Right lung (tissue), 10 donors: ENCODE data around the gene ICAM4. TPM values are rescaled to one million over a fixed set of nuclear protein-coding genes. Genes with fewer than 3 reads are reported as not detected.
"Not testable (repeated sequence)": the region's sequence is repeated elsewhere in the genome, so short reads cannot be mapped to it uniquely, and the experiment has no call there.

Experiments used
- DNase-seq, 2 donors: peaks; one replicate each; pipeline ENCODE4 v3.0.0-alpha.2; 2013
- long read RNA-seq, 8 donors: transcript quantifications; one replicate each; lab custom pipeline, GENCODE V29; 2026
- polyA plus RNA-seq, 5 donors: library from polyadenylated mRNA; unstranded; fragments of 120-200 nt; gene quantifications; one replicate each; pipeline versions ENCODE4 v1.2.1 to v1.2.3, GENCODE V29; 2013; ENCODE audit warnings: inconsistent platforms in 1 of 5, low replicate concordance in 1 of 5; ENCODE audit not compliant: insufficient read length in 5 of 5, insufficient read depth in 1 of 5

ICAM4 gene, protein sequence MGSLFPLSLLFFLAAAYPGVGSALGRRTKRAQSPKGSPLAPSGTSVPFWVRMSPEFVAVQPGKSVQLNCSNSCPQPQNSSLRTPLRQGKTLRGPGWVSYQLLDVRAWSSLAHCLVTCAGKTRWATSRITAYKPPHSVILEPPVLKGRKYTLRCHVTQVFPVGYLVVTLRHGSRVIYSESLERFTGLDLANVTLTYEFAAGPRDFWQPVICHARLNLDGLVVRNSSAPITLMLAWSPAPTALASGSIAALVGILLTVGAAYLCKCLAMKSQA
- polyA plus RNA-seq: 10 to 100 TPM; 10.1 to 25.3 (median 15.8) TPM
- long read RNA-seq, donor 1, transcript ICAM4-201 (3 exons, 1,176 nt): minor isoform, 7 of 43 reads
- long read RNA-seq, donor 1, transcript ICAM4-202 (3 exons, 1,278 nt): major isoform, 28 of 43 reads
- long read RNA-seq, donor 1, partial matches to known transcripts: 6 of 43 reads
- long read RNA-seq, donor 1, other reads (novel, unspliced or antisense): 0 of 43 reads
- long read RNA-seq, donor 2, transcript ICAM4-202 (3 exons, 1,278 nt): major isoform, 7 of 9 reads
- long read RNA-seq, donor 2, partial matches to known transcripts: 0 of 9 reads
- long read RNA-seq, donor 2, other reads (novel, unspliced or antisense): 0 of 9 reads
- long read RNA-seq, donor 3, transcript ICAM4-202 (3 exons, 1,278 nt): major isoform, 14 of 24 reads
- long read RNA-seq, donor 3, partial matches to known transcripts: 5 of 24 reads
- long read RNA-seq, donor 3, other reads (novel, unspliced or antisense): 0 of 24 reads
- long read RNA-seq, donor 4, transcript ICAM4-201 (3 exons, 1,176 nt): major isoform, 9 of 12 reads
- long read RNA-seq, donor 4, partial matches to known transcripts: 0 of 12 reads
- long read RNA-seq, donor 4, other reads (novel, unspliced or antisense): 0 of 12 reads
- long read RNA-seq, donor 5, transcript ICAM4-201 (3 exons, 1,176 nt): minor isoform, 9 of 33 reads
- long read RNA-seq, donor 5, transcript ICAM4-202 (3 exons, 1,278 nt): major isoform, 23 of 33 reads
- long read RNA-seq, donor 5, partial matches to known transcripts: 0 of 33 reads
- long read RNA-seq, donor 5, other reads (novel, unspliced or antisense): 0 of 33 reads
- long read RNA-seq, donor 6, transcript ICAM4-202 (3 exons, 1,278 nt): major isoform, 31 of 48 reads
- long read RNA-seq, donor 6, transcript ICAM4-201 (3 exons, 1,176 nt): minor isoform, 9 of 48 reads
- long read RNA-seq, donor 6, partial matches to known transcripts: 6 of 48 reads
- long read RNA-seq, donor 6, other reads (novel, unspliced or antisense): 0 of 48 reads
- long read RNA-seq, donor 7, transcript ICAM4-202 (3 exons, 1,278 nt): major isoform, 16 of 20 reads
- long read RNA-seq, donor 7, partial matches to known transcripts: 0 of 20 reads
- long read RNA-seq, donor 7, other reads (novel, unspliced or antisense): 0 of 20 reads
- long read RNA-seq, donor 8, transcript ICAM4-202 (3 exons, 1,278 nt): major isoform, 5 of 7 reads
- long read RNA-seq, donor 8, partial matches to known transcripts: 0 of 7 reads
- long read RNA-seq, donor 8, other reads (novel, unspliced or antisense): 0 of 7 reads

DNA sequence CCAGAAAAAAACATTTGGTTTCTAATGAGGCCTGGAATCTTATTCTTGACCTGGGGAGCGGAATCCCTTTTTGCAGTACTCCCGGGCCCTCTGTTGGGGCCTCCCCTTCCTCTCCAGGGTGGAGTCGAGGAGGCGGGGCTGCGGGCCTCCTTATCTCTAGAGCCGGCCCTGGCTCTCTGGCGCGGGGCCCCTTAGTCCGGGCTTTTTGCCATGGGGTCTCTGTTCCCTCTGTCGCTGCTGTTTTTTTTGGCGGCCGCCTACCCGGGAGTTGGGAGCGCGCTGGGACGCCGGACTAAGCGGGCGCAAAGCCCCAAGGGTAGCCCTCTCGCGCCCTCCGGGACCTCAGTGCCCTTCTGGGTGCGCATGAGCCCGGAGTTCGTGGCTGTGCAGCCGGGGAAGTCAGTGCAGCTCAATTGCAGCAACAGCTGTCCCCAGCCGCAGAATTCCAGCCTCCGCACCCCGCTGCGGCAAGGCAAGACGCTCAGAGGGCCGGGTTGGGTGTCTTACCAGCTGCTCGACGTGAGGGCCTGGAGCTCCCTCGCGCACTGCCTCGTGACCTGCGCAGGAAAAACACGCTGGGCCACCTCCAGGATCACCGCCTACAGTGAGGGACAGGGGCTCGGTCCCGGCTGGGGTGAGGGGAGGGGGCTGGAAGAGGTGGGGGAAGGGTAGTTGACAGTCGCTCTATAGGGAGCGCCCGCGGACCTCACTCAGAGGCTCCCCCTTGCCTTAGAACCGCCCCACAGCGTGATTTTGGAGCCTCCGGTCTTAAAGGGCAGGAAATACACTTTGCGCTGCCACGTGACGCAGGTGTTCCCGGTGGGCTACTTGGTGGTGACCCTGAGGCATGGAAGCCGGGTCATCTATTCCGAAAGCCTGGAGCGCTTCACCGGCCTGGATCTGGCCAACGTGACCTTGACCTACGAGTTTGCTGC, at the start of gene ICAM4:
Gene ICAM4 (plus strand): TSS at position 153 of the 935 bp plus-strand sequence. CDS start 58 bp downstream, at position 211.
- peak; percentile 94 for DNase-seq

GRCh38 chr19:10237702-10238101, 49.1 kb upstream of the ICAM4 start:
- DNase-seq: no peak

- DNase-seq: peak; percentile 98 to 99
Observed at GRCh38 chr19:10238172-10238783, 48.5 kb upstream of the ICAM4 start.

GRCh38 chr19:10241826-10242449, 44.8 kb upstream of the ICAM4 start:
- DNase-seq: not testable (repeated sequence)

GRCh38 chr19:10243606-10244005, 43.1 kb upstream of the ICAM4 start:
- no peak for DNase-seq

DNA sequence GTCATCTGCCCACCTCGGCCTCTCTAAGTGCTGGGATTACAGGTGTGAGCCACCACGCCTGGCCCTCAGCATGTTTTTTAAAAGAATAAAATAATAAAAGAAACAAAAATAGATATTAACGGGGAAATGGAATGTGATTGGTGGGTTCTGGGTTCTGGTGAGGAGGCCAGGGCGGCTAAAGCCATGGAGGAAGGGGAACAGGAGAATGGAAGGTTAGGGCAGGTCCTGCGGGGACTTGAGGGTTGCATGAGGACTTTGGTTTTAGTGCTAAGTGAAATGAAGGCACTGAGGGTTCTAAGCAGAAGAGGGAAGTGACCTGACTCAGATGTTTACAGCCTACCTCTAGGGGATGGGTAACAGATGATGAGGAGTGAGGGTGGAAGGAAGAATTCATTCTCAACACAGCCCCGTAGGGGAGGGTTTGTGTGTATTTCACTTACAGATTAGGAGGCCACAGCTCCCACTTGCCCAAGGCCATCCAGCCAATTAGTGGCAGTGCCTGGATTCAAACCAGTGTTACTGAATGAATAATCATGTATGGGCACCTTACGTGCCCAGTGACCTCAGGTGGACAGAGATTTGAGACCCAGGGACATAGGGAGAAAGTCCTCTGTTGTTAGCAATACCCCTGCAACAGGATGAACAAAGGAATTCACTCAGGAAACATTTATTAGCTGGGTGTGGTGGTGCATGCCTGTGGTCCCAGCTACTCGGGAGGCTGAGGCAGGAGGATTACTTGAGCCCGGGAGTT, 41.4 kb upstream of the ICAM4 start:
- DNase-seq: no peak

DNA sequence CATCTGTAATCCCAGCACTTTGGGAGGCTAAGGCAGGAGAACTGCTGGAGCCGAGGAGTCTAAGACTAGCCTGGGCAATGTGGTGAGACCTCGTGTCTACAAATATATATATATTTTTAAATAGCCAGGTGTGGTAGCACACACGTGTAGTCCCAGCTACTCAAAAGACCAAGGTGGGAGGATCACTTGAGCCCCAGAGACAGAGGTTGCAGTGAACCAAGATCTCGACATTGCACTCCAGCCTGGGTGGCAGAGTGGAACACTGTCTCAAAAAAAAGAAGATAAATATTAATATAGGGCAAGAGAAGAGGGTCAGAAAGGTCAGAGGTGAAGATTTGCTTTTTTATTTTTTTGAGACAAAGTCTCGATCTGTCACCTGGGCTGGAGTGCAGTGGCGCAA, 40.2 kb upstream of the ICAM4 start:
- no peak for DNase-seq

DNA sequence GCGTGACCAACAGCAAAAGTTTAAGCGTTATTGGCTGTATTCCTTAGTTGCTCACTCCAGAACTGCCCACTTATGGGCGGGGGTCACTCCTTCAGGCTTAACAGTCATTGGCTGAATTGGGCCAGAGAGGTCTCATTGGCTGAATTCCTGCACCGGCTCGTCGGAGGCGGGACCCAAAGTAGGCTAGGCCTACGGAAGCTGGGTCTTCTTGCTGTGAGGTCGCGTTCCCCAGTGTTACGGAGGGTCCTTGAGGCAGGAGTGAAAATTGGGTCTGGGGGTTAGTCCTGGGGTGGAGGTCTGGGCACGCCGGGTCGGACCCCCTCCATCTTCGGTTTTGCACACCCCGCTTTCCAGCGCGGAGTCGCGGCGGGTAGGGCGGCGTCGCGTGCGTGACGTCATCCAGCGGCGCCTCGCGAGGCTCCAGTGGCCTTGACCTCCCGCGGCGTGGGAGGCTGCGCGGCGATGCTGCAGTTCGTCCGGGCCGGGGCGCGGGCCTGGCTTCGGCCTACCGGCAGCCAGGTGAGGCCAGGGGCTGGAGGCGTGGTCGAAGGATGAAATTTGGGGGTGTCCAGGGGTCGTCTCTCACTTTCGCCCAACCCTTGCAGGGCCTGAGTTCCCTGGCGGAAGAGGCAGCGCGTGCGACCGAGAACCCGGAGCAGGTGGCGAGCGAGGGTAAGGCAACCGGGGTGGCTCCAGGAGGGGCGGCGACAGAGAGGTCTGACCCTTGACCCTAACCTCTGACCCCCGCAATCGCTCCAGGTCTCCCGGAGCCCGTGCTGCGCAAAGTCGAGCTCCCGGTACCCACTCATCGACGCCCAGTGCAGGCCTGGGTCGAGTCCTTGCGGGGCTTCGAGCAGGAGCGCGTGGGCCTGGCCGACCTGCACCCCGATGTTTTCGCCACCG, 34.7 kb upstream of the ICAM4 start, which contains the start of gene MRPL4:
Gene MRPL4 (plus strand): TSS at position 423 of the 903 bp plus-strand sequence. CDS start 40 bp downstream, at position 463.
- peak; percentile 97 to 98 for DNase-seq

DNA sequence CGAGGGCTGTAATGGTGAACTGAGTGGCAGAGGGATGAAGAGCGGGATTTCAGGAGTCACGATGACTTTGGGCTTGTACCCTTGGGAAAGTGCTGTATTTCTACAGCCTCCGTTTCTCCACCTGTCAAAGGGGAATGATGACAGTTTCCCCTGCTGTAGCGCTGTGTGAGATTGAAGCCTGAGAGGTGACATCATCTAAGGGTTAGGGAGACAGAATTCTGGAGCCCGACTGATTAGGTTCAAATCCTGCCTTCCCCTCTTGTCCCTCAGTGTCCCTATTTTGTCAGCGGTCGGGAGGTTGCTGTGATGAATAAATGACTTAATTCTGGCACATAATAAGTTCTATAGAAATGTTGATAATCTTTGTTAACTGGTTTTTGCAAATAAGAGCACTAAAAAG, 34.0 kb upstream of the ICAM4 start:
- DNase-seq: no peak

DNA sequence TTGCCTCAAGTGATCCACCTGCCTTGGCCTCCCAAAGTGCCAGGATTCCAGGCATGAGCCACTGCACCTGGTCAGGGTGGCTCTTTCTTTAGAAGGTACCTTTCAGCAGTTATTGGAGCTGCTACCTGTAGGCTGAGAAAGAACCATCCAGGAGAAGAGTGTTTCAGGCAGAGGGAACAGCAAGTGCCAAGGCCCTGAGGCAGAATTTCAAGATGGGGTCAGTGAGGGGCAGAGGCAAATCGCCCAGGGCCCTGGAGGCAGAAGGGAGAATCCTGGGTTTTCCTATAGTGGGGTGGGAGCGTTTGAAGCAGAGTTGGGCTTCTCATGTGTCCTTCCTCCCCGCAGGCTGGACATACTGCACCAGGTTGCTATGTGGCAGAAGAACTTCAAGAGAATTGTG, 32.5 kb upstream of the ICAM4 start:
- no peak for DNase-seq

DNA sequence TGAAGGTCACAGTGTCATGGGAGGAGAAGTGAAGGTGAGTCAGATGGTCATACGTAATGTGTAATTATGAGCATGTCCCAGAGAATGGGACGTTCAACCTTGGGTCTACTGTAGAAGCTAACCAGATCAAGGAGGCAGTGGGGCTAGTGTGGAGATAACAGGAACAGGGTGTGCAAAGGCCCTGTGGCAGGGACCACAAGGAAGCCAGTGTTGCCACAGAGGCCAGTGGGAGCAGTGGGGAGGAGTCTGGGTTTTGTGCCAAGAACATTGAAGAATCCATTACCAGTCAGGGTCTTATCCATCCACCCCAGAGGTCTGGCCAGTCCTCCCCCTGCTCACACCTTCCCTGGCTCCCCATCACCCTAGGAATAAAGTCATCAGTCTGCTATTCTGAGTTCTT, 31.4 kb upstream of the ICAM4 start:
- no peak for DNase-seq

GRCh38 chr19:10256551-10256950, 30.2 kb upstream of the ICAM4 start:
- no peak for DNase-seq

GRCh38 chr19:10256970-10257615, 29.7 kb upstream of the ICAM4 start:
- DNase-seq: no peak

DNA sequence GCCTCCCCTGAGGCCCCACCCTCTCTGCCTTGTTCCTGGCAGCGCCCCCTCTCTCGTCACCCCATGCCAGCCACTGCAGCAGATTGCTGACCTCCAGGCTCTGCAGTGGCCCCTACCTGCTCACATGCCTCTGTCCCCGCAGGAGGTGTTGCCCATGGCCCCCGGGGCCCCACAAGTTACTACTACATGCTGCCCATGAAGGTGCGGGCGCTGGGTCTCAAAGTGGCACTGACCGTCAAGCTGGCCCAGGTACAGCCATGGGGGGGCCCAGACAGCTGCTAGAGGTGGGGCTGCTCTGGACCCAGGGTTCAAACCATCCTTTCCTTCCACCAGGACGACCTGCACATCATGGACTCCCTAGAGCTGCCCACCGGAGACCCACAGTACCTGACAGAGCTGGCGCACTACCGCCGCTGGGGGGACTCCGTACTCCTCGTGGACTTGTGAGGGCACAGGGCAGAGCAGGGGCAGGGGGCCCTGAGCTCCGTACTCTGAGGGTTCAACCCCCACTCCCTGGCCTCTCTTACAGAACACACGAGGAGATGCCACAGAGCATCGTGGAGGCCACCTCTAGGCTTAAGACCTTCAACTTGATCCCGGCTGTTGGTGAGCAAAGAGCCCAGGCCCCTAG, 28.6 kb upstream of the ICAM4 start:
- DNase-seq: no peak

GRCh38 chr19:10259162-10259905, 27.4 kb upstream of the ICAM4 start:
- peak; percentile 72 to 80 for DNase-seq
